Thyroid gland (tissue), 4 donors: Measurements from ENCODE around the gene PRDX5. TPM values are rescaled to one million over a fixed set of nuclear protein-coding genes. Genes with fewer than 3 reads are reported as not detected.

Experiments used
- DNase-seq, 2 donors: peaks; one replicate each; pipeline ENCODE4 v3.0.0-alpha.2; 2019
- H3K27ac ChIP-seq, 3 donors: fragments of 200-600 bp; sonication (generic); 1 replicate in 2 of 3; 2 replicates in 1 of 3; pipeline ENCODE4 v1.5.1; 2016 to 2019; ENCODE audit warnings: mild to moderate bottlenecking in 1 of 3, moderate library complexity in 1 of 3
- H3K27me3 ChIP-seq: fragments of 200-600 bp; sonication (generic); one replicate; pipeline ENCODE4 v1.5.1; 2019
- H3K36me3 ChIP-seq, 2 donors: fragments of 200-600 bp; sonication (generic); one replicate each; pipeline ENCODE4 v1.5.1; 2016 to 2019
- H3K4me1 ChIP-seq, 2 donors: fragments of 200-600 bp; sonication (generic); one replicate each; pipeline ENCODE4 v1.5.1; 2017 to 2019
- H3K4me3 ChIP-seq, 3 donors: fragments of 200-600 bp; sonication (generic); replicated peaks in 1 of 3; 1 replicate in 2 of 3; 2 replicates in 1 of 3; pipeline ENCODE4 v1.5.1; 2016; ENCODE audit warnings: mild to moderate bottlenecking in 1 of 3
- H3K9me3 ChIP-seq: fragments of 200-600 bp; sonication (generic); one replicate; pipeline ENCODE4 v1.5.1; 2017
- POLR2A ChIP-seq, 2 donors: fragments of 450-650 bp; IDR thresholded peaks; one replicate each; pipeline ENCODE4 v1.6.1; 2017; ENCODE audit warnings: antibody characterized with exemption in 2 of 2, mild to moderate bottlenecking in 2 of 2, moderate library complexity in 1 of 2
- WGBS, 2 donors: methylation state at CpG; one replicate each; pipeline ENCODE4 v1.1.5; 2017; 5-methylcytosine and 5-hydroxymethylcytosine counted together
- intact Hi-C: fragments of 100-400 bp; cut with DNase I; formaldehyde crosslinking; loops from one replicate; pipeline ENCODE4 v1.15.1; 2023
- total RNA-seq, 4 donors: library from RNA; depleted of rRNA; stranded (reverse); fragments of >200 nt; gene quantifications; one replicate each; pipeline ENCODE4 v1.2.3, GENCODE V29; 2016
- TF ChIP-seq, protein P1 (sequence below), 6 experiments: fragments of 200-600 bp in 3 of 6; fragments of 450-650 bp in 3 of 6; sonication (generic) in 3 of 6; IDR thresholded peaks; one replicate each; pipeline ENCODE4 v1.5.1; 2016 to 2019; ENCODE audit warnings: antibody characterized with exemption in 6 of 6, mild to moderate bottlenecking in 2 of 6, inconsistent platforms in 1 of 6, moderate library complexity in 1 of 6

Gene PRDX5
- total RNA-seq, 4 donors from 2014 or later: 384 to 962 (median 653) TPM

DNA sequence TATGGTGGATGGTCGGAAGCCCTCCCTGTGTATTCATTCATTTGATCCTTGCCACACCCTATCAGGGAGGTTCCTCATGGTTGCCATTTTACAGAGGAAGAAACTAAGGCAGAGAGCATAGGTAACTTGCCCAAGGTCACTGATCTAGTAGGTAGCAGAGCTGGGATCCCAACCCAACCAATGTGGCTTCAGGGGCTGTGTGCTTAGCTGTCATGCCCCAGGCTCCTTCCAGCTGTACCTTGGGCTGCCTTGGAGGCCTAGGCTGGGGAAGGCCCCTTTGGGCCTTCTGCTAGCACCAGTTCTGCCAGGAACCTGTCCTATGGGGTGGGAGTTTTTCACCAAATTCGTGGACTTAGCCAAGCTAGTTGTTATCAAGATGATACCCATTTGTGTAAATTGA lies 42.1 kb upstream of the PRDX5 start:
- Histone ChIP-seq H3K4me1 (peaks cover 6 to 7% of the 10 kb centered on the region in 2 donors), H3K9me3 (no peaks in the 10 kb centered on the region), H3K27me3 (no peaks in the 10 kb centered on the region), H3K27ac (no peak overlapping the region), H3K36me3 (peaks cover 7 to 11% of the 10 kb centered on the region in 2 donors), H3K4me3 (no peak overlapping the region)
- TF ChIP-seq, protein P1, sequence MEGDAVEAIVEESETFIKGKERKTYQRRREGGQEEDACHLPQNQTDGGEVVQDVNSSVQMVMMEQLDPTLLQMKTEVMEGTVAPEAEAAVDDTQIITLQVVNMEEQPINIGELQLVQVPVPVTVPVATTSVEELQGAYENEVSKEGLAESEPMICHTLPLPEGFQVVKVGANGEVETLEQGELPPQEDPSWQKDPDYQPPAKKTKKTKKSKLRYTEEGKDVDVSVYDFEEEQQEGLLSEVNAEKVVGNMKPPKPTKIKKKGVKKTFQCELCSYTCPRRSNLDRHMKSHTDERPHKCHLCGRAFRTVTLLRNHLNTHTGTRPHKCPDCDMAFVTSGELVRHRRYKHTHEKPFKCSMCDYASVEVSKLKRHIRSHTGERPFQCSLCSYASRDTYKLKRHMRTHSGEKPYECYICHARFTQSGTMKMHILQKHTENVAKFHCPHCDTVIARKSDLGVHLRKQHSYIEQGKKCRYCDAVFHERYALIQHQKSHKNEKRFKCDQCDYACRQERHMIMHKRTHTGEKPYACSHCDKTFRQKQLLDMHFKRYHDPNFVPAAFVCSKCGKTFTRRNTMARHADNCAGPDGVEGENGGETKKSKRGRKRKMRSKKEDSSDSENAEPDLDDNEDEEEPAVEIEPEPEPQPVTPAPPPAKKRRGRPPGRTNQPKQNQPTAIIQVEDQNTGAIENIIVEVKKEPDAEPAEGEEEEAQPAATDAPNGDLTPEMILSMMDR (IDR thresholded peaks at IDR 0.05): no peak
- TF ChIP-seq POLR2A (IDR thresholded peaks at IDR 0.05): no peak
- WGBS, 2 donors: 90 to 93% methylated on average over 2 of the region's 2 CpGs
- DNase-seq: no peak
- intact Hi-C loops: no loop called here

DNA sequence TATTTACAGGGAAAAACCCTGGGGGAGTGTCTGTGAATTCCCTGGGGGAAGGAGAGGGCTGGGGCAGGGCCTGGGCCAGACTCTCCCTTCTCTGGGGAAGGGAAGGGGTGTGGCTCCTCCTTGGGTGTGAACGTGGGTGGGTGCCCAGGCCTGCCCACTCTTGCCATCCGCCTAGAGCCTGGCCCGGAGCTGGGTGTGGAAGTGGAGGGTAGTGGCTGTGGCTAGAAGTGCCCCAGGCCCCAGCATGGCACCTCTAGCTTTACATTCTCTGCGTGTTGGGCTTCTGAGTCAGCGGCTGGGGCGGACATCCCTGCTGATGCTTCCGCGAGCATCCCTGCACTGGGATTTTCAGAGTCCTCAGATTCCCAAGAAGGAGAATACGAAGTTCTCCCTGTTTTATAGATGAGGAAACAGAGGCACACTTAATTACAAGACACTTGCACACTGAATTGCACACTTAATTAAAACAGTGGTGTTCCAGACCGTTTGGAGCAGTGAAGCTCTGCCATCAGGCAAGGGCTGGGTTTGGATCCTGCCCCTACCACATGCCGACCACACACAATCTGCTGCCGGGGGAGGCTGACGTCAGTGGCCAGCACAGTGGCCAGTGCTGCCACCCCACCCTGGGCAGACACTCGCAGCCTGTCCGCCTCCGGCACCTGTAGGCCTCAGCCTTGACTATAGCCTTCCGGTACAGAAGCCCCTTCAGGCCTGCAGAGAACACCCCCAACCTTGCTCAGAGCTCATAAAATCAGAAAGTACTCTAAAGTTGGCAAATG lies 41.1 kb upstream of the PRDX5 start:
- Histone ChIP-seq H3K4me1 (peaks cover 2 to 3% of the 10 kb centered on the region in 2 donors), H3K27me3 (no peaks in the 10 kb centered on the region), H3K36me3 (peaks cover 7 to 11% of the 10 kb centered on the region in 2 donors), H3K9me3 (no peaks in the 10 kb centered on the region), H3K27ac (no peak overlapping the region), H3K4me3 (no peak overlapping the region)
- WGBS, 2 donors: 90 to 94% methylated on average over 14 of the region's 17 CpGs
- intact Hi-C loops: no loop called here
- no peak for TF ChIP-seq POLR2A (IDR thresholded peaks at IDR 0.05)
- TF ChIP-seq, protein P1 (IDR thresholded peaks at IDR 0.05): no peak
- DNase-seq: no peak

DNA sequence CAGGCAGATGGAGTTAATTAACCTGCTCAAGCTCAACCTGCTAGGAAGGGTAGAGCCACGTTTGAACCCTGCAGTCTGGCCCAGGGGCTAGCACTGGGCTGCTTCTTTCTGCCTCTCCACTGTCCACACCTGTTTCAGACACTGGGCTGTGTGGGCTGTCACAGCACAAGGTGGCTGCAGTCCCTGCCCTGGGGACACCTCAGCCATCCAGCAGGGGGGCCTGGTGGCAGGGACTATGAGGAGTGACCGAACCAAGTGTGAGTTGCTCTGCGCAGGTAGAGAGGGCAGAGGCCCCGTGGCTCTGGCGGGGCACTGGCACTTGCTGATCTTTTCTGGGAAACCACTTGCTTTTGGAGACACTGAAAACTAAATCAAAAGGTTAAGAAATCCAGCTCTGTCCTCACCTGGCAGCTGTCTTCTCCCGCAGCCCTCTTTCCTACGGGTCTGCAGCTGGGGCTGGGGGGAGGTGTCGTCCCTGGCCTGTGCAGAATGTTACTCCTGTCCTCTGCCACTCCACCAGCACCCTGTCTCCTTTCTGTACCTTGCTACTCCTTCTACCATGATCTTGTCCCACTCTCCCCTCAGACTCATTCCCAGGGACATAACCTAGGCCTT lies 39.2 kb upstream of the PRDX5 start:
- DNase-seq: no peak
- Histone ChIP-seq H3K36me3 (peaks cover 7 to 11% of the 10 kb centered on the region in 2 donors), H3K27ac (no peak overlapping the region), H3K4me1 (peaks cover 3 to 9% of the 10 kb centered on the region in 2 donors), H3K4me3 (no peak overlapping the region), H3K27me3 (no peaks in the 10 kb centered on the region), H3K9me3 (no peaks in the 10 kb centered on the region)
- TF ChIP-seq, protein P1 (IDR thresholded peaks at IDR 0.05): no peak
- no peak for TF ChIP-seq POLR2A (IDR thresholded peaks at IDR 0.05)
- 85 to 86% methylated on average over 8 of the region's 8 CpGs for WGBS, 2 donors
- intact Hi-C loops: no loop called here

DNA sequence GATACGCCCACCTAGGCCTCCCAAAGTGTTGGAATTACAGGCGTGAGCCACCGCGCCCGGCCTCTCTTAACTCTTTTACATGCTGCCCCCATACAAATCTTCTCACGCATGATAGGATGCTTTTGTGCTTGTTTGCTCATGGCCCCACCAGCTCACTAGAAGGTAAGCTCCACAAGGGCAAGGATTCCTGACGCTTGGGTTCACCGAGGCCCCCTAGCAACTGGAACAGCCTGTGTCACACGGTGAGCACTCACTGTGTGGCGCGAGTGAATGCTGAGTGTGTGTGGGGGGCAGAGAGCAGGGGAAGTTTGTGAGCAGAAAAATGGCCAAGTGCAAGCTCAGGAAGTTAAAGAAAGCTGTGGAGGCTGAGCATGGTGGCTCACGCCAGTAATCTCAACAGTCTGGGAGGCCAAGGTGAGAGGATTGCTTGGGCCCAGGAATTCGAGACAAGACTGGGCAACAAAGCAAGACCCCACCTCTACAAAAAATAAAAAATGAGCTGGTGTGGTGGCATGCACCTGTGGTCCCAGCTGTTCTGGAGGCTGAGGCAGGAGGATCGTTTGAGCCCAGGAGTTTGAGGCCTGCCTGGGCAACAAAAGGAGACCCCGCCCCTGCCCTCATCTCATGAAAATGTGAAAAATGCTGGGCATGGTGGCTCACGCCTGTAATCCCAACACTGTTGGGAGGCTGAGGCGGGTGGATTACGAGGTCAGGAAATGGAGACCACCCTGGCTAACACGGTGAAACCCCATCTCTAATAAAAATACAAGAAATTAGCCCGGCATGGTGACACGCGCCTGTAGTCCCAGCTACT lies 35.8 kb upstream of the PRDX5 start:
- no peak overlapping the region for H3K4me3 ChIP-seq
- H3K4me1 ChIP-seq: peaks cover 9 to 23% of the 10 kb centered on the region in 2 donors
- H3K9me3 ChIP-seq: no peaks in the 10 kb centered on the region
- intact Hi-C loops: no loop called here
- H3K27me3 ChIP-seq: no peaks in the 10 kb centered on the region
- peaks cover 3 to 7% of the 10 kb centered on the region in 2 donors for H3K36me3 ChIP-seq
- no peak overlapping the region for H3K27ac ChIP-seq
- no peak for DNase-seq
- TF ChIP-seq, protein P1 (IDR thresholded peaks at IDR 0.05): no peak
- no peak for TF ChIP-seq POLR2A (IDR thresholded peaks at IDR 0.05)
- WGBS, 2 donors: 97% methylated on average over 22 of the region's 22 CpGs
